IMR-90 (cell line): ENCODE measurements around the gene ATP2B2.
A peak's percentile ranks its signal among the peaks of the same experiment; 100 is the strongest.

Experiments used
- BHLHE40 ChIP-seq: fragments of 150-350 bp; IDR thresholded peaks from 2 replicates; pipeline ENCODE4 v1.6.1; 2016; ENCODE audit warnings: mild to moderate bottlenecking, low read depth, low read length
- CEBPB ChIP-seq: IDR thresholded peaks from 2 replicates; pipeline ENCODE4 v1.6.1; 2012; ENCODE audit warnings: low read depth, low read length, improper control_type of control experiment
- CHD1 ChIP-seq: IDR thresholded peaks from 2 replicates; pipeline ENCODE4 v1.6.1; 2012; ENCODE audit warnings: low read depth, low read length, improper control_type of control experiment
- CTCF ChIP-seq: conservative IDR thresholded peaks from 2 replicates; pipeline ENCODE4 v1.5.1; 2012; ENCODE audit warnings: mild to moderate bottlenecking, low read depth, low read length, improper control_type of control experiment
- MAFK ChIP-seq: IDR thresholded peaks from 2 replicates; pipeline ENCODE4 v1.6.1; 2012; ENCODE audit warnings: low read depth, low read length, improper control_type of control experiment
- POLR2A ChIP-seq: IDR thresholded peaks from 2 replicates; pipeline ENCODE4 v1.6.1; 2012; ENCODE audit warnings: mild to moderate bottlenecking, low read depth, low read length
- RAD21 ChIP-seq: IDR thresholded peaks from 2 replicates; pipeline ENCODE4 v1.6.1; 2012; ENCODE audit warnings: low read length, improper control_type of control experiment
- RCOR1 ChIP-seq: IDR thresholded peaks from 2 replicates; pipeline ENCODE4 v1.6.1; 2012; ENCODE audit warnings: mild to moderate bottlenecking, low read length, improper control_type of control experiment; ENCODE audit not compliant: insufficient replicate concordance
- SMC3 ChIP-seq: fragments of 150-350 bp; IDR thresholded peaks from 2 replicates; pipeline ENCODE4 v1.6.1; 2016; ENCODE audit warnings: low read depth, mild to moderate bottlenecking, antibody characterized with exemption, low read length, moderate library complexity
- USF2 ChIP-seq: fragments of 150-350 bp; IDR thresholded peaks from 2 replicates; pipeline ENCODE4 v1.6.1; 2017; ENCODE audit warnings: mild to moderate bottlenecking, antibody characterized with exemption, low read length, low read depth

GRCh38 chr3:10416730-10417300 is 88.6 kb downstream of the ATP2B2 start:
- TF ChIP-seq CTCF, result no peak
- no peak for TF ChIP-seq RCOR1
- no peak for TF ChIP-seq USF2
- TF ChIP-seq POLR2A, result no peak
- TF ChIP-seq SMC3, result no peak
- no peak for TF ChIP-seq CHD1
- no peak for TF ChIP-seq CEBPB
- peak; percentile 14; the same call in 1 of the 2 replicates for TF ChIP-seq RAD21
- TF ChIP-seq BHLHE40, result no peak
- TF ChIP-seq MAFK, result no peak
